SK-N-SH (cell line): ENCODE results near the gene KCNH4. TPM values are rescaled to one million over a fixed set of nuclear protein-coding genes. Genes with fewer than 3 reads are reported as not detected.

Experiments used
- CTCF ChIA-PET: fragments of 300-600, 350-600 bp; formaldehyde crosslinking; extraction: SDS; loops from one replicate; lab custom pipeline; 2021; lab: Yijun Ruan, JAX
- POLR2A ChIA-PET: fragments of 350-600 bp; sonication (Branson Sonifier 250); formaldehyde crosslinking; extraction: SDS; loops from one replicate; lab custom pipeline; 2020; ENCODE audit warnings: antibody characterized with exemption, inconsistent platforms; lab: Yijun Ruan, JAX
- DNase-seq: peaks from one replicate; pipeline ENCODE4 v3.0.0; 2012
- H2AFZ ChIP-seq: fragments of 200-600 bp; sonication (generic); 2 replicates; pipeline ENCODE4 v1.8.1; 2016; ENCODE audit warnings: antibody characterized with exemption, mild to moderate bottlenecking, low read depth
- H3F3A ChIP-seq: fragments of 200-600 bp; sonication (generic); replicated peaks from 2 replicates; pipeline ENCODE3; 2016; ENCODE audit warnings: antibody characterized with exemption, mild to moderate bottlenecking; ENCODE audit not compliant: insufficient read depth
- H3K27ac ChIP-seq, 2 experiments: fragments of 200-500 bp in 1 of 2; fragments of 200-600 bp in 1 of 2; sonication (Bioruptor generic) in 1 of 2; sonication (generic), shearing (Covaris generic) in 1 of 2; 2 replicates each; pipeline versions ENCODE4 v1.5.1 to v1.6.1; 2014 to 2016; ENCODE audit warnings: low read depth in 2 of 2, inconsistent platforms in 1 of 2, low read length in 1 of 2, mild to moderate bottlenecking in 1 of 2, mixed read lengths in 1 of 2
- H3K27me3 ChIP-seq: fragments of 200-600 bp; sonication (generic), shearing (Covaris generic); 2 replicates; pipeline ENCODE4 v1.6.1; 2016; ENCODE audit warnings: mixed run types; ENCODE audit not compliant: insufficient read depth
- H3K36me3 ChIP-seq, 2 experiments: fragments of 200-500 bp in 1 of 2; fragments of 200-600 bp in 1 of 2; sonication (Bioruptor generic) in 1 of 2; sonication (generic) in 1 of 2; replicated peaks in 1 of 2; 2 replicates each; pipeline versions ENCODE3 to v1.5.1; 2014 to 2016; ENCODE audit warnings: low read length in 1 of 2, mild to moderate bottlenecking in 1 of 2; ENCODE audit not compliant: insufficient read depth in 2 of 2, control insufficient read depth in 1 of 2
- H3K4me1 ChIP-seq, 2 experiments: fragments of 200-500 bp in 1 of 2; fragments of 200-600 bp in 1 of 2; sonication (Bioruptor generic) in 1 of 2; sonication (generic), shearing (Covaris generic) in 1 of 2; 2 replicates each; pipeline versions ENCODE4 v1.5.1 to v1.6.1; 2014 to 2016; ENCODE audit warnings: low read depth in 1 of 2, low read length in 1 of 2, mixed run types in 1 of 2; ENCODE audit not compliant: insufficient read depth in 2 of 2, control insufficient read depth in 1 of 2
- H3K4me2 ChIP-seq: fragments of 200-600 bp; sonication (generic), shearing (Covaris generic); 2 replicates; pipeline ENCODE4 v1.6.1; 2017; ENCODE audit warnings: mixed run types
- H3K4me3 ChIP-seq, 2 experiments: fragments of 200-500 bp in 1 of 2; fragments of 200-600 bp in 1 of 2; sonication (Bioruptor generic) in 1 of 2; sonication (generic), shearing (Covaris generic) in 1 of 2; 2 replicates each; pipeline versions ENCODE4 v1.5.1 to v1.8.1; 2014 to 2016; ENCODE audit warnings: low read depth in 2 of 2, inconsistent platforms in 1 of 2, low read length in 1 of 2, mild to moderate bottlenecking in 1 of 2, mixed read lengths in 1 of 2, moderate library complexity in 1 of 2
- H3K79me2 ChIP-seq: fragments of 200-600 bp; sonication (generic); 2 replicates; pipeline ENCODE4 v1.8.1; 2017; ENCODE audit warnings: mild to moderate bottlenecking; ENCODE audit not compliant: insufficient read depth
- H3K9ac ChIP-seq: fragments of 200-600 bp; sonication (generic); 2 replicates; pipeline ENCODE4 v1.6.1; 2017; ENCODE audit warnings: mixed run types
- H3K9me2 ChIP-seq: fragments of 200-600 bp; sonication (generic); 2 replicates; pipeline ENCODE4 v1.6.1; 2017; ENCODE audit warnings: mixed run types
- H3K9me3 ChIP-seq: fragments of 200-600 bp; sonication (generic); 2 replicates; pipeline ENCODE4 v1.6.1; 2017; ENCODE audit warnings: mixed run types, mild to moderate bottlenecking, moderate library complexity
- H4K20me1 ChIP-seq: fragments of 200-600 bp; sonication (generic); 2 replicates; pipeline ENCODE4 v1.6.1; 2017; ENCODE audit warnings: mild to moderate bottlenecking, mixed run types; ENCODE audit not compliant: insufficient read depth
- EP300 ChIP-seq, 2 experiments: IDR thresholded peaks; 2 replicates each; pipeline versions ENCODE4 v1.4.0 to v1.6.1; 2012; ENCODE audit warnings: borderline replicate concordance in 1 of 2, low read depth in 1 of 2, low read length in 1 of 2
- FOXJ3 ChIP-seq: sonication (generic); formaldehyde crosslinking; IDR thresholded peaks from 2 replicates; pipeline ENCODE4 v1.5.1; 2020; ENCODE audit warnings: mild to moderate bottlenecking, missing genetic modification reagents
- FOXM1 ChIP-seq: IDR thresholded peaks from 2 replicates; pipeline ENCODE4 v1.4.0; 2012; ENCODE audit warnings: low read depth, mild to moderate bottlenecking
- MAX ChIP-seq: IDR thresholded peaks from 2 replicates; pipeline ENCODE4 v1.4.0; 2012; ENCODE audit warnings: low read depth
- NFIC ChIP-seq: IDR thresholded peaks from 2 replicates; pipeline ENCODE4 v1.4.0; 2012; ENCODE audit warnings: borderline replicate concordance
- PBX3 ChIP-seq: IDR thresholded peaks from 2 replicates; pipeline ENCODE4; 2012
- POLR2AphosphoS5 ChIP-seq: IDR thresholded peaks from 2 replicates; pipeline ENCODE4 v1.6.1; 2012; ENCODE audit warnings: low read depth, low read length
- RAD21 ChIP-seq: IDR thresholded peaks from 2 replicates; pipeline ENCODE4 v1.6.1; 2012; ENCODE audit warnings: mild to moderate bottlenecking, low read length
- REST ChIP-seq: IDR thresholded peaks from 2 replicates; pipeline ENCODE4 v1.6.1; 2012; ENCODE audit warnings: mild to moderate bottlenecking, low read depth, low read length, moderate library complexity
- RFX5 ChIP-seq: IDR thresholded peaks from 2 replicates; pipeline ENCODE4 v1.6.1; 2012; ENCODE audit warnings: mild to moderate bottlenecking, improper control_type of control experiment, low read length
- SIN3A ChIP-seq: IDR thresholded peaks from 2 replicates; pipeline ENCODE4 v1.6.1; 2012; ENCODE audit warnings: low read depth, mild to moderate bottlenecking, low read length, moderate library complexity, borderline replicate concordance
- TEAD4 ChIP-seq: IDR thresholded peaks from 2 replicates; pipeline ENCODE4 v1.4.0; 2012; ENCODE audit warnings: mild to moderate bottlenecking, borderline replicate concordance; ENCODE audit not compliant: insufficient read depth
- WGBS: methylation state at CpG from one replicate; pipeline ENCODE4 v1.1.6; 2017; ENCODE audit warnings: low lambda C conversion rate; 5-methylcytosine and 5-hydroxymethylcytosine counted together
- polyA plus RNA-seq, 3 experiments: library from polyadenylated mRNA; depleted of rRNA; stranded (reverse); fragments of >200 nt; gene quantifications; 2 replicates each; pipeline ENCODE4 v1.2.3, GENCODE V29; 2012

Gene KCNH4
- polyA plus RNA-seq, 1 of the 3 experiments (the other 2 are of a cell fraction): 0.46 TPM

GRCh38 chr17:42112552-42113176, 68.3 kb downstream of the KCNH4 start, which contains the start of gene DHX58:
Gene DHX58, minus strand, starts transcription at chr17:42112714. Its CDS starts 822 bp downstream, at chr17:42111892.
- Histone ChIP-seq H3K36me3 (peaks cover 5 to 30% of the 10 kb centered on the region in 2 experiments), H2AFZ (no peak within 1 kb of the TSS), H3F3A (no peaks in the 10 kb centered on the region), H3K4me2 (no peak within 1 kb of the TSS), H3K4me3 (no peak within 1 kb of the TSS), H3K27me3 (no peaks in the 10 kb centered on the region)
- WGBS: 56% methylated on average over 4 of the region's 10 CpGs
- no peak for DNase-seq
- POLR2A ChIA-PET: no interaction called here
- TF ChIP-seq FOXJ3 (CRISPR knock-in tag): no peak
- TF ChIP-seq MAX: no peak
- no peak for TF ChIP-seq PBX3
- no peak for TF ChIP-seq FOXM1
- no peak for TF ChIP-seq TEAD4
- no peak for TF ChIP-seq REST
- TF ChIP-seq NFIC: no peak
- TF ChIP-seq RFX5: no peak
- no peak for TF ChIP-seq RAD21
- no peak for TF ChIP-seq EP300 (IDR thresholded peaks at IDR 0.05; ENCODE audit: borderline replicate concordance in 1 of 2, low read depth in 1 of 2, low read length in 1 of 2)
- TF ChIP-seq SIN3A: no peak
- no peak for TF ChIP-seq POLR2AphosphoS5
- TF ChIP-seq, all 33 proteins: peak for 0
- Histone ChIP-seq H3K9me2 (no peaks in the 10 kb centered on the region), H3K9ac (no peak within 1 kb of the TSS), H3K4me1 (peaks cover 0 to 11% of the 10 kb centered on the region in 2 experiments; a peak in 1 of 4 replicates), H3K27ac (no peak within 1 kb of the TSS), H3K9me3 (no peaks in the 10 kb centered on the region), H4K20me1 (no peaks in the 10 kb centered on the region), H3K79me2 (no peaks in the 10 kb centered on the region)
- CTCF ChIA-PET: interaction anchor here (0.8 to 29.9 kb wide), 11 partner anchors 11 to 153 kb away, joined by 3 to 496 read pairs (median 5); partner anchors contain the start of genes DNAJC7, NKIRAS2 and ZNF385C
